Measurements from ENCODE around the gene FCRLB. TPM values are rescaled to one million over a fixed set of nuclear protein-coding genes. Genes with fewer than 3 reads are reported as not detected.

FCRLB gene
- total RNA-seq, 1 donor from 2014 or later, result 0.36 TPM

GRCh38 chr1:161771161-161771560, 49.8 kb downstream of the FCRLB start:
- no peak for DNase-seq (ENCODE audit: low spot score)
- TF ChIP-seq, protein P1, sequence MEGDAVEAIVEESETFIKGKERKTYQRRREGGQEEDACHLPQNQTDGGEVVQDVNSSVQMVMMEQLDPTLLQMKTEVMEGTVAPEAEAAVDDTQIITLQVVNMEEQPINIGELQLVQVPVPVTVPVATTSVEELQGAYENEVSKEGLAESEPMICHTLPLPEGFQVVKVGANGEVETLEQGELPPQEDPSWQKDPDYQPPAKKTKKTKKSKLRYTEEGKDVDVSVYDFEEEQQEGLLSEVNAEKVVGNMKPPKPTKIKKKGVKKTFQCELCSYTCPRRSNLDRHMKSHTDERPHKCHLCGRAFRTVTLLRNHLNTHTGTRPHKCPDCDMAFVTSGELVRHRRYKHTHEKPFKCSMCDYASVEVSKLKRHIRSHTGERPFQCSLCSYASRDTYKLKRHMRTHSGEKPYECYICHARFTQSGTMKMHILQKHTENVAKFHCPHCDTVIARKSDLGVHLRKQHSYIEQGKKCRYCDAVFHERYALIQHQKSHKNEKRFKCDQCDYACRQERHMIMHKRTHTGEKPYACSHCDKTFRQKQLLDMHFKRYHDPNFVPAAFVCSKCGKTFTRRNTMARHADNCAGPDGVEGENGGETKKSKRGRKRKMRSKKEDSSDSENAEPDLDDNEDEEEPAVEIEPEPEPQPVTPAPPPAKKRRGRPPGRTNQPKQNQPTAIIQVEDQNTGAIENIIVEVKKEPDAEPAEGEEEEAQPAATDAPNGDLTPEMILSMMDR (IDR thresholded peaks at IDR 0.05; ENCODE audit: unreplicated experiment), result no peak
- H3K36me3 Mint-ChIP-seq (ENCODE audit: low read depth, unreplicated experiment), result no peaks in the 10 kb centered on the region
- no peaks in the 10 kb centered on the region for H3K9me3 Mint-ChIP-seq (ENCODE audit: unreplicated experiment)
- no peaks in the 10 kb centered on the region for H3K27me3 Mint-ChIP-seq (ENCODE audit: unreplicated experiment)
- H3K27ac Mint-ChIP-seq (ENCODE audit: unreplicated experiment), result no peak overlapping the region
- peaks cover 26% of the 10 kb centered on the region for H3K4me1 Mint-ChIP-seq (ENCODE audit: unreplicated experiment)
- H3K4me3 Mint-ChIP-seq (ENCODE audit: unreplicated experiment), result no peak overlapping the region

GRCh38 chr1:161771973-161772372, 50.6 kb downstream of the FCRLB start:
- Mint-ChIP-seq H3K27ac (ENCODE audit: unreplicated experiment) (no peak overlapping the region), H3K27me3 (ENCODE audit: unreplicated experiment) (no peaks in the 10 kb centered on the region), H3K9me3 (ENCODE audit: unreplicated experiment) (no peaks in the 10 kb centered on the region), H3K4me3 (ENCODE audit: unreplicated experiment) (no peak overlapping the region), H3K4me1 (ENCODE audit: unreplicated experiment) (peaks cover 21% of the 10 kb centered on the region), H3K36me3 (ENCODE audit: low read depth, unreplicated experiment) (no peaks in the 10 kb centered on the region)
- DNase-seq (ENCODE audit: low spot score), result no peak
- TF ChIP-seq, protein P1 (IDR thresholded peaks at IDR 0.05; ENCODE audit: unreplicated experiment), result no peak

- no peak overlapping the region for H3K27ac Mint-ChIP-seq (ENCODE audit: unreplicated experiment)
- TF ChIP-seq, protein P1 (IDR thresholded peaks at IDR 0.05; ENCODE audit: unreplicated experiment), result no peak
- H3K4me1 Mint-ChIP-seq (ENCODE audit: unreplicated experiment), result peaks cover 18% of the 10 kb centered on the region
- no peak for DNase-seq (ENCODE audit: low spot score)
- H3K4me3 Mint-ChIP-seq (ENCODE audit: unreplicated experiment), result no peak overlapping the region
- no peaks in the 10 kb centered on the region for H3K9me3 Mint-ChIP-seq (ENCODE audit: unreplicated experiment)
- H3K27me3 Mint-ChIP-seq (ENCODE audit: unreplicated experiment), result no peaks in the 10 kb centered on the region
- no peaks in the 10 kb centered on the region for H3K36me3 Mint-ChIP-seq (ENCODE audit: low read depth, unreplicated experiment)
These were observed 51.1 kb downstream of the FCRLB start for GRCh38 chr1:161772397-161772796.

- TF ChIP-seq, protein P1 (IDR thresholded peaks at IDR 0.05; ENCODE audit: unreplicated experiment), result no peak
- Mint-ChIP-seq H3K4me3 (ENCODE audit: unreplicated experiment) (no peak overlapping the region), H3K4me1 (ENCODE audit: unreplicated experiment) (peaks cover 12% of the 10 kb centered on the region), H3K27ac (ENCODE audit: unreplicated experiment) (no peak overlapping the region), H3K36me3 (ENCODE audit: low read depth, unreplicated experiment) (peaks cover 1% of the 10 kb centered on the region), H3K9me3 (ENCODE audit: unreplicated experiment) (no peaks in the 10 kb centered on the region), H3K27me3 (ENCODE audit: unreplicated experiment) (no peaks in the 10 kb centered on the region)
- DNase-seq (ENCODE audit: low spot score), result no peak
These were observed 52.4 kb downstream of the FCRLB start for GRCh38 chr1:161773791-161774190.

- Mint-ChIP-seq H3K27me3 (ENCODE audit: unreplicated experiment) (no peaks in the 10 kb centered on the region), H3K27ac (ENCODE audit: unreplicated experiment) (no peak overlapping the region), H3K4me3 (ENCODE audit: unreplicated experiment) (no peak overlapping the region), H3K36me3 (ENCODE audit: low read depth, unreplicated experiment) (peaks cover 4% of the 10 kb centered on the region), H3K9me3 (ENCODE audit: unreplicated experiment) (no peaks in the 10 kb centered on the region), H3K4me1 (ENCODE audit: unreplicated experiment) (peaks cover 12% of the 10 kb centered on the region)
- DNase-seq (ENCODE audit: low spot score), result no peak
- TF ChIP-seq, protein P1 (IDR thresholded peaks at IDR 0.05; ENCODE audit: unreplicated experiment), result no peak
These were observed 55.9 kb downstream of the FCRLB start for GRCh38 chr1:161777261-161777660.

Other genes with a start within 250 kb of the FCRLB start
- 0.41 TPM for gene FCGR2A, start 216.1 kb upstream of the FCRLB start, total RNA-seq (ENCODE audit: unreplicated experiment)
- not detected for gene HSPA6, start 197.0 kb upstream of the FCRLB start, total RNA-seq (ENCODE audit: unreplicated experiment)
- 4.0 TPM for gene FCGR3A, start 171.7 kb upstream of the FCRLB start, total RNA-seq (ENCODE audit: unreplicated experiment)
- gene FCGR3B, start 90.4 kb upstream of the FCRLB start, total RNA-seq (ENCODE audit: unreplicated experiment), result not detected
- not detected for gene FCGR2B, start 58.4 kb upstream of the FCRLB start, total RNA-seq (ENCODE audit: unreplicated experiment)
- not detected for gene FCRLA, start 14.3 kb upstream of the FCRLB start, total RNA-seq (ENCODE audit: unreplicated experiment)
- gene DUSP12, start 28.2 kb downstream of the FCRLB start, total RNA-seq (ENCODE audit: unreplicated experiment), result 27.8 TPM
- gene ATF6, start 44.8 kb downstream of the FCRLB start, total RNA-seq (ENCODE audit: unreplicated experiment), result 38.2 TPM